OCI-LY1 (cell line): Measurements from ENCODE around the gene NKX6-1.

Experiments used
- EZH2 ChIP-seq: fragments of 200-600 bp; sonication (generic), shearing (Covaris generic); IDR thresholded peaks from 2 replicates; pipeline ENCODE4 v1.8.0; 2017; ENCODE audit warnings: borderline replicate concordance, mixed run types, mild to moderate bottlenecking, antibody characterized with exemption, low read length, moderate library complexity, mixed read lengths
- TF ChIP-seq, protein P1 (sequence below): fragments of 200-600 bp; sonication (generic), shearing (Covaris generic); IDR thresholded peaks from 2 replicates; pipeline ENCODE4 v1.5.1; 2017; ENCODE audit warnings: mild to moderate bottlenecking, antibody characterized with exemption, low read length, moderate library complexity, mixed read lengths

GRCh38 chr4:84492290-84492689 lies 6.8 kb downstream of the NKX6-1 start:
- TF ChIP-seq, protein P1, sequence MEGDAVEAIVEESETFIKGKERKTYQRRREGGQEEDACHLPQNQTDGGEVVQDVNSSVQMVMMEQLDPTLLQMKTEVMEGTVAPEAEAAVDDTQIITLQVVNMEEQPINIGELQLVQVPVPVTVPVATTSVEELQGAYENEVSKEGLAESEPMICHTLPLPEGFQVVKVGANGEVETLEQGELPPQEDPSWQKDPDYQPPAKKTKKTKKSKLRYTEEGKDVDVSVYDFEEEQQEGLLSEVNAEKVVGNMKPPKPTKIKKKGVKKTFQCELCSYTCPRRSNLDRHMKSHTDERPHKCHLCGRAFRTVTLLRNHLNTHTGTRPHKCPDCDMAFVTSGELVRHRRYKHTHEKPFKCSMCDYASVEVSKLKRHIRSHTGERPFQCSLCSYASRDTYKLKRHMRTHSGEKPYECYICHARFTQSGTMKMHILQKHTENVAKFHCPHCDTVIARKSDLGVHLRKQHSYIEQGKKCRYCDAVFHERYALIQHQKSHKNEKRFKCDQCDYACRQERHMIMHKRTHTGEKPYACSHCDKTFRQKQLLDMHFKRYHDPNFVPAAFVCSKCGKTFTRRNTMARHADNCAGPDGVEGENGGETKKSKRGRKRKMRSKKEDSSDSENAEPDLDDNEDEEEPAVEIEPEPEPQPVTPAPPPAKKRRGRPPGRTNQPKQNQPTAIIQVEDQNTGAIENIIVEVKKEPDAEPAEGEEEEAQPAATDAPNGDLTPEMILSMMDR, result no peak
- TF ChIP-seq EZH2, result no peak
